ENCODE measurements around the gene EREG.

Gene EREG

GRCh38 chr4:74389494-74389893 lies 24.5 kb downstream of the EREG start:
- H2BK5ac ChIP-seq (ENCODE audit: low read depth, low read length, poor library complexity, severe bottlenecking) = no peak overlapping the region
- peak overlapping the region in 1 of 2 experiments; percentile 18 for H3K14ac ChIP-seq (ENCODE audit: low read length in 2 of 2)
- no peak overlapping the region for H3K27ac ChIP-seq (ENCODE audit: low read length, poor library complexity, severe bottlenecking)
- no peaks in the 10 kb centered on the region for H3K79me1 ChIP-seq (replicated peaks; ENCODE audit: low read length, poor library complexity, severe bottlenecking)
- H3K9me3 ChIP-seq (ENCODE audit: control insufficient read depth, low read length) = no peaks in the 10 kb centered on the region
- H3K4me1 ChIP-seq (ENCODE audit: control insufficient read depth, insufficient read depth, low read depth, low read length) = no peaks in the 10 kb centered on the region
- H3K27me3 ChIP-seq (ENCODE audit: control insufficient read depth in 1 of 2, insufficient read depth in 1 of 2, low read length in 2 of 2) = no peaks in the 10 kb centered on the region
- no peak overlapping the region for H2AFZ ChIP-seq (ENCODE audit: low read depth, low read length)
- no peaks in the 10 kb centered on the region for H3K36me3 ChIP-seq (ENCODE audit: control insufficient read depth in 1 of 2, insufficient read depth in 2 of 2, low read depth in 1 of 2, low read length in 2 of 2)
- H3K23ac ChIP-seq (ENCODE audit: low read length in 2 of 2) = no peak overlapping the region
- H4K91ac ChIP-seq (ENCODE audit: low read length) = no peak overlapping the region
- H2BK12ac ChIP-seq (ENCODE audit: low read length in 2 of 2) = peak overlapping the region in 1 of 2 experiments; percentile 89
- no peak overlapping the region for H3K4me2 ChIP-seq (ENCODE audit: low read length, poor library complexity, severe bottlenecking)
- H3K4me3 ChIP-seq (ENCODE audit: insufficient read depth in 1 of 2, low read depth in 1 of 2, low read length in 2 of 2) = no peak overlapping the region
- H2BK120ac ChIP-seq (ENCODE audit: low read depth, low read length) = no peak overlapping the region
- H4K8ac ChIP-seq (ENCODE audit: low read length) = no peak overlapping the region
- no peak for DNase-seq
- 100% methylated on average over 1 of the region's 1 CpG for WGBS
- no peak overlapping the region for H3K4ac ChIP-seq (ENCODE audit: low read depth in 1 of 2, low read length in 2 of 2)
- H2BK15ac ChIP-seq (ENCODE audit: low read depth, poor library complexity, severe bottlenecking) = peak overlapping the region; percentile 26
- H3K9ac ChIP-seq (ENCODE audit: low read length) = no peak overlapping the region
- no peak overlapping the region for H3K18ac ChIP-seq (ENCODE audit: low read depth in 1 of 2, low read length in 2 of 2)
- H2AK5ac ChIP-seq (ENCODE audit: low read length, severe bottlenecking) = no peak overlapping the region

- Histone ChIP-seq H2BK120ac (ENCODE audit: low read depth, low read length) (no peak overlapping the region), H3K14ac (ENCODE audit: low read length in 2 of 2) (no peak overlapping the region), H4K8ac (ENCODE audit: low read length) (no peak overlapping the region), H2BK15ac (ENCODE audit: low read depth, poor library complexity, severe bottlenecking) (no peak overlapping the region), H3K23ac (ENCODE audit: low read length in 2 of 2) (no peak overlapping the region), H3K27ac (ENCODE audit: low read length, poor library complexity, severe bottlenecking) (no peak overlapping the region), H3K4ac (ENCODE audit: low read depth in 1 of 2, low read length in 2 of 2) (no peak overlapping the region), H3K79me1 (replicated peaks; ENCODE audit: low read length, poor library complexity, severe bottlenecking) (no peaks in the 10 kb centered on the region), H2BK5ac (ENCODE audit: low read depth, low read length, poor library complexity, severe bottlenecking) (no peak overlapping the region), H3K36me3 (ENCODE audit: control insufficient read depth in 1 of 2, insufficient read depth in 2 of 2, low read depth in 1 of 2, low read length in 2 of 2) (no peaks in the 10 kb centered on the region), H2BK12ac (ENCODE audit: low read length in 2 of 2) (no peak overlapping the region), H4K91ac (ENCODE audit: low read length) (no peak overlapping the region), H3K4me2 (ENCODE audit: low read length, poor library complexity, severe bottlenecking) (no peak overlapping the region), H2AFZ (ENCODE audit: low read depth, low read length) (no peak overlapping the region), H3K4me1 (ENCODE audit: control insufficient read depth, insufficient read depth, low read depth, low read length) (no peaks in the 10 kb centered on the region), H3K18ac (ENCODE audit: low read depth in 1 of 2, low read length in 2 of 2) (no peak overlapping the region), H3K9ac (ENCODE audit: low read length) (no peak overlapping the region), H3K9me3 (ENCODE audit: control insufficient read depth, low read length) (no peaks in the 10 kb centered on the region), H3K27me3 (ENCODE audit: control insufficient read depth in 1 of 2, insufficient read depth in 1 of 2, low read length in 2 of 2) (no peaks in the 10 kb centered on the region), H2AK5ac (ENCODE audit: low read length, severe bottlenecking) (no peak overlapping the region), H3K4me3 (ENCODE audit: insufficient read depth in 1 of 2, low read depth in 1 of 2, low read length in 2 of 2) (no peak overlapping the region)
- no peak for DNase-seq
- WGBS = 90% methylated on average over 2 of the region's 2 CpGs
These were observed 25.7 kb downstream of the EREG start for GRCh38 chr4:74390677-74391076.

- Histone ChIP-seq H3K4me1 (ENCODE audit: control insufficient read depth, insufficient read depth, low read depth, low read length) (no peaks in the 10 kb centered on the region), H2AK5ac (ENCODE audit: low read length, severe bottlenecking) (no peak overlapping the region), H3K14ac (ENCODE audit: low read length in 2 of 2) (no peak overlapping the region), H3K4me2 (ENCODE audit: low read length, poor library complexity, severe bottlenecking) (no peak overlapping the region), H3K4ac (ENCODE audit: low read depth in 1 of 2, low read length in 2 of 2) (no peak overlapping the region), H3K23ac (ENCODE audit: low read length in 2 of 2) (no peak overlapping the region), H3K79me1 (replicated peaks; ENCODE audit: low read length, poor library complexity, severe bottlenecking) (no peaks in the 10 kb centered on the region), H3K9me3 (ENCODE audit: control insufficient read depth, low read length) (no peaks in the 10 kb centered on the region), H4K8ac (ENCODE audit: low read length) (no peak overlapping the region), H2BK15ac (ENCODE audit: low read depth, poor library complexity, severe bottlenecking) (no peak overlapping the region), H3K27me3 (ENCODE audit: control insufficient read depth in 1 of 2, insufficient read depth in 1 of 2, low read length in 2 of 2) (no peaks in the 10 kb centered on the region), H3K4me3 (ENCODE audit: insufficient read depth in 1 of 2, low read depth in 1 of 2, low read length in 2 of 2) (no peak overlapping the region), H3K36me3 (ENCODE audit: control insufficient read depth in 1 of 2, insufficient read depth in 2 of 2, low read depth in 1 of 2, low read length in 2 of 2) (no peaks in the 10 kb centered on the region), H3K27ac (ENCODE audit: low read length, poor library complexity, severe bottlenecking) (no peak overlapping the region), H4K91ac (ENCODE audit: low read length) (no peak overlapping the region), H2BK120ac (ENCODE audit: low read depth, low read length) (no peak overlapping the region), H2BK5ac (ENCODE audit: low read depth, low read length, poor library complexity, severe bottlenecking) (no peak overlapping the region), H2BK12ac (ENCODE audit: low read length in 2 of 2) (no peak overlapping the region), H3K18ac (ENCODE audit: low read depth in 1 of 2, low read length in 2 of 2) (no peak overlapping the region), H3K9ac (ENCODE audit: low read length) (no peak overlapping the region), H2AFZ (ENCODE audit: low read depth, low read length) (no peak overlapping the region)
- DNase-seq = no peak
These were observed 26.4 kb downstream of the EREG start for GRCh38 chr4:74391346-74391745.

GRCh38 chr4:74391890-74392475 lies 27.0 kb downstream of the EREG start:
- 100% methylated on average over 1 of the region's 2 CpGs for WGBS
- Histone ChIP-seq H3K27ac (ENCODE audit: low read length, poor library complexity, severe bottlenecking) (no peak overlapping the region), H3K9ac (ENCODE audit: low read length) (no peak overlapping the region), H3K36me3 (ENCODE audit: control insufficient read depth in 1 of 2, insufficient read depth in 2 of 2, low read depth in 1 of 2, low read length in 2 of 2) (no peaks in the 10 kb centered on the region), H3K9me3 (ENCODE audit: control insufficient read depth, low read length) (no peaks in the 10 kb centered on the region), H3K4me1 (ENCODE audit: control insufficient read depth, insufficient read depth, low read depth, low read length) (no peaks in the 10 kb centered on the region), H3K4ac (ENCODE audit: low read depth in 1 of 2, low read length in 2 of 2) (no peak overlapping the region), H2AK5ac (ENCODE audit: low read length, severe bottlenecking) (no peak overlapping the region), H3K27me3 (ENCODE audit: control insufficient read depth in 1 of 2, insufficient read depth in 1 of 2, low read length in 2 of 2) (no peaks in the 10 kb centered on the region), H2BK120ac (ENCODE audit: low read depth, low read length) (no peak overlapping the region), H2BK5ac (ENCODE audit: low read depth, low read length, poor library complexity, severe bottlenecking) (no peak overlapping the region), H4K91ac (ENCODE audit: low read length) (no peak overlapping the region), H3K79me1 (replicated peaks; ENCODE audit: low read length, poor library complexity, severe bottlenecking) (no peaks in the 10 kb centered on the region), H3K18ac (ENCODE audit: low read depth in 1 of 2, low read length in 2 of 2) (no peak overlapping the region), H2AFZ (ENCODE audit: low read depth, low read length) (no peak overlapping the region), H3K4me3 (ENCODE audit: insufficient read depth in 1 of 2, low read depth in 1 of 2, low read length in 2 of 2) (no peak overlapping the region), H3K14ac (ENCODE audit: low read length in 2 of 2) (no peak overlapping the region), H4K8ac (ENCODE audit: low read length) (no peak overlapping the region), H3K23ac (ENCODE audit: low read length in 2 of 2) (no peak overlapping the region), H2BK12ac (ENCODE audit: low read length in 2 of 2) (no peak overlapping the region), H3K4me2 (ENCODE audit: low read length, poor library complexity, severe bottlenecking) (no peak overlapping the region), H2BK15ac (ENCODE audit: low read depth, poor library complexity, severe bottlenecking) (no peak overlapping the region)
- no peak for DNase-seq
